H9 (cell line): ENCODE data around the gene MST1R. TPM values are rescaled to one million over a fixed set of nuclear protein-coding genes. Genes with fewer than 3 reads are reported as not detected.
A peak's percentile ranks its signal among the peaks of the same experiment; 100 is the strongest.

Experiments
- DNase-seq: peaks from one replicate; pipeline ENCODE4 v3.0.0-alpha.2; 2017
- H2AFZ ChIP-seq: one replicate; pipeline ENCODE4 v1.6.1; 2013; ENCODE audit warnings: mild to moderate bottlenecking, low read length, control low read depth, moderate library complexity
- H2AK5ac ChIP-seq: 2 replicates; pipeline ENCODE4 v1.6.1; 2013; ENCODE audit warnings: low read length, control low read depth, mixed read lengths; ENCODE audit not compliant: insufficient read length
- H2BK120ac ChIP-seq: one replicate; pipeline ENCODE4 v1.6.1; 2013; ENCODE audit warnings: low read depth, mild to moderate bottlenecking, low read length, control low read depth, inconsistent platforms; ENCODE audit not compliant: poor library complexity, severe bottlenecking
- H2BK12ac ChIP-seq: 2 replicates; pipeline ENCODE4 v1.6.1; 2013; ENCODE audit warnings: low read length, control low read depth, mixed read lengths, low read depth; ENCODE audit not compliant: insufficient read length
- H2BK15ac ChIP-seq: 2 replicates; pipeline ENCODE4 v1.6.1; 2013; ENCODE audit warnings: low read depth, low read length, control low read depth
- H2BK20ac ChIP-seq: one replicate; pipeline ENCODE4 v1.6.1; 2013; ENCODE audit warnings: low read depth, mild to moderate bottlenecking, low read length, control low read depth, inconsistent platforms; ENCODE audit not compliant: poor library complexity, severe bottlenecking
- H2BK5ac ChIP-seq: 2 replicates; pipeline ENCODE4 v1.6.1; 2013; ENCODE audit warnings: low read length, control low read depth, mixed read lengths; ENCODE audit not compliant: insufficient read length
- H3K14ac ChIP-seq: 2 replicates; pipeline ENCODE4 v1.6.1; 2013; ENCODE audit warnings: low read length, control low read depth; ENCODE audit not compliant: insufficient read depth
- H3K18ac ChIP-seq: 2 replicates; pipeline ENCODE4 v1.6.1; 2013; ENCODE audit warnings: low read depth, mild to moderate bottlenecking, mixed read lengths, low read length, control low read depth; ENCODE audit not compliant: insufficient read length
- H3K23ac ChIP-seq: 2 replicates; pipeline ENCODE4 v1.6.1; 2013; ENCODE audit warnings: low read length, control low read depth, mixed read lengths, low read depth; ENCODE audit not compliant: insufficient read length
- H3K23me2 ChIP-seq: 2 replicates; pipeline ENCODE4 v1.6.1; 2013; ENCODE audit warnings: low read depth, mild to moderate bottlenecking, mixed read lengths, low read length, control low read depth; ENCODE audit not compliant: insufficient read length, poor library complexity, severe bottlenecking
- H3K27ac ChIP-seq: 2 replicates; pipeline ENCODE4 v1.5.1; 2013; ENCODE audit warnings: low read length, control low read depth, mixed read lengths, low read depth; ENCODE audit not compliant: insufficient read length
- H3K27me3 ChIP-seq: 2 replicates; pipeline ENCODE4 v1.6.1; 2013; ENCODE audit warnings: low read length, control low read depth, inconsistent platforms; ENCODE audit not compliant: insufficient read depth
- H3K4ac ChIP-seq: 2 replicates; pipeline ENCODE4 v1.6.1; 2013; ENCODE audit warnings: low read depth, mild to moderate bottlenecking, control low read depth, inconsistent platforms, low read length, moderate library complexity
- H3K4me1 ChIP-seq: 2 replicates; pipeline ENCODE4 v1.6.1; 2013; ENCODE audit warnings: low read length, control low read depth, inconsistent platforms; ENCODE audit not compliant: insufficient read depth
- H3K4me2 ChIP-seq: 2 replicates; pipeline ENCODE4 v1.6.1; 2013; ENCODE audit warnings: low read length, control low read depth, mixed read lengths; ENCODE audit not compliant: insufficient read length, insufficient read depth
- H3K56ac ChIP-seq: 2 replicates; pipeline ENCODE4 v1.6.1; 2013; ENCODE audit warnings: low read depth, mild to moderate bottlenecking, mixed read lengths, low read length, control low read depth; ENCODE audit not compliant: insufficient read length
- H3K79me1 ChIP-seq: 2 replicates; pipeline ENCODE4 v1.6.1; 2013; ENCODE audit warnings: low read depth, mild to moderate bottlenecking, moderate library complexity, low read length, control low read depth, inconsistent platforms; ENCODE audit not compliant: insufficient read depth, poor library complexity, severe bottlenecking
- H3K79me2 ChIP-seq: 2 replicates; pipeline ENCODE4 v1.6.1; 2013; ENCODE audit warnings: low read length, control low read depth, inconsistent platforms; ENCODE audit not compliant: insufficient read depth
- H3K9ac ChIP-seq: 2 replicates; pipeline ENCODE4 v1.6.1; 2013; ENCODE audit warnings: low read length, control low read depth, mixed read lengths; ENCODE audit not compliant: insufficient read length; ENCODE audit errors: extremely low read depth
- H3K9me3 ChIP-seq: one replicate; pipeline ENCODE4 v1.6.1; 2013; ENCODE audit warnings: low read depth, low read length, inconsistent platforms; ENCODE audit not compliant: control insufficient read depth
- H3T11ph ChIP-seq: one replicate; pipeline ENCODE4 v1.6.1; 2013; ENCODE audit warnings: mild to moderate bottlenecking, low read length, control low read depth, inconsistent platforms
- H4K20me1 ChIP-seq: one replicate; pipeline ENCODE4 v1.6.1; 2013; ENCODE audit not compliant: control insufficient read depth, insufficient read length, insufficient read depth
- H4K5ac ChIP-seq: 2 replicates; pipeline ENCODE4 v1.6.1; 2013; ENCODE audit warnings: low read depth, mild to moderate bottlenecking, mixed read lengths, low read length, control low read depth; ENCODE audit not compliant: insufficient read length
- H4K8ac ChIP-seq: replicated peaks from 2 replicates; pipeline ENCODE4 v1.6.1; 2013; ENCODE audit warnings: low read length, control low read depth, mixed read lengths, low read depth; ENCODE audit not compliant: insufficient read length
- H4K91ac ChIP-seq: 2 replicates; pipeline ENCODE4 v1.6.1; 2013; ENCODE audit warnings: low read depth, mild to moderate bottlenecking, moderate library complexity, mixed read lengths, low read length, control low read depth; ENCODE audit not compliant: insufficient read length
- H3K27ac Mint-ChIP-seq, 3 experiments: 2 replicates in 2 of 3; 3 replicates in 1 of 3; pipeline ENCODE4 v1.8.0; 2020 to 2021; ENCODE audit warnings: mixed read lengths in 3 of 3, mild to moderate bottlenecking in 1 of 3, moderate library complexity in 1 of 3
- H3K27me3 Mint-ChIP-seq: 2 replicates; pipeline ENCODE4 v1.8.0; 2021; ENCODE audit warnings: low read depth, mild to moderate bottlenecking, moderate library complexity, mixed read lengths
- H3K36me3 Mint-ChIP-seq, 3 experiments: 2 replicates in 2 of 3; 3 replicates in 1 of 3; pipeline ENCODE4 v1.8.0; 2020 to 2021; ENCODE audit warnings: low read depth in 3 of 3, mixed read lengths in 3 of 3; ENCODE audit not compliant: insufficient read depth in 1 of 3
- H3K4me1 Mint-ChIP-seq, 2 experiments: 2 replicates each; pipeline ENCODE4 v1.8.0; 2020; ENCODE audit warnings: mixed read lengths in 2 of 2
- H3K4me3 Mint-ChIP-seq, 2 experiments: 2 replicates in 1 of 2; 3 replicates in 1 of 2; pipeline ENCODE4 v1.8.0; 2020 to 2021; ENCODE audit warnings: mild to moderate bottlenecking in 2 of 2, mixed read lengths in 2 of 2, moderate library complexity in 1 of 2
- H3K9me3 Mint-ChIP-seq, 2 experiments: 2 replicates in 1 of 2; 3 replicates in 1 of 2; pipeline ENCODE4 v1.8.0; 2020; ENCODE audit warnings: mild to moderate bottlenecking in 2 of 2, mixed read lengths in 2 of 2, moderate library complexity in 1 of 2
- CTCF ChIP-seq: fragments of 200-600 bp; sonication (generic); conservative IDR thresholded peaks from 3 replicates; pipeline ENCODE4 v1.8.0; 2021; ENCODE audit warnings: antibody characterized with exemption, mild to moderate bottlenecking
- WGBS: extraction: QIAGEN DNeasy Blood & Tissue Kit; methylation state at CpG from one replicate; pipeline ENCODE4 v1.1.7; 2013; ENCODE audit warnings: missing lambda C conversion rate, low lambda C conversion rate, mixed read lengths; ENCODE audit not compliant: insufficient read length; ENCODE audit errors: extremely low coverage; 5-methylcytosine and 5-hydroxymethylcytosine counted together
- long read RNA-seq: library from polyadenylated mRNA; unstranded; transcript quantifications from one replicate; pipeline ENCODE4 v2.0.0, GENCODE V29; 2020
- total RNA-seq: library from RNA; stranded (reverse); gene quantifications from 2 replicates; pipeline ENCODE4 v1.2.1, GENCODE V29; 2021

Gene MST1R
- 4.9 and 5.3 TPM in 2 replicates for total RNA-seq
- long read RNA-seq, full-length matches to known transcripts: 2 of 6 reads
- long read RNA-seq, partial matches to known transcripts: 1 of 6 reads
- long read RNA-seq, other reads (novel, unspliced or antisense): 3 of 6 reads

- Histone ChIP-seq H2BK20ac (no peak within 1 kb of the TSS), H4K91ac (no peak within 1 kb of the TSS), H4K5ac (no peak within 1 kb of the TSS), H3K79me1 (no peaks in the 10 kb centered on the region), H2BK15ac (no peak within 1 kb of the TSS), H4K8ac (no peak within 1 kb of the TSS), H3T11ph (no peak within 1 kb of the TSS), H3K4me1 (peaks cover 2% of the 10 kb centered on the region; the same call in 1 of the 2 replicates), H3K27ac (no peak within 1 kb of the TSS), H3K18ac (no peak within 1 kb of the TSS), H3K14ac (peak within 1 kb of the TSS; percentile 17; the same call in 1 of the 2 replicates), H3K4ac (no peak within 1 kb of the TSS), H3K79me2 (no peaks in the 10 kb centered on the region), H3K56ac (no peak within 1 kb of the TSS), H2BK120ac (no peak within 1 kb of the TSS), H2BK12ac (no peak within 1 kb of the TSS), H3K23ac (no peak within 1 kb of the TSS), H3K23me2 (no peaks in the 10 kb centered on the region), H3K9ac (no peak within 1 kb of the TSS), H2AK5ac (no peak within 1 kb of the TSS), H3K27me3 (no peaks in the 10 kb centered on the region), H2AFZ (no peak within 1 kb of the TSS), H2BK5ac (no peak within 1 kb of the TSS), H4K20me1 (no peaks in the 10 kb centered on the region), H3K9me3 (no peaks in the 10 kb centered on the region), H3K4me2 (peak within 1 kb of the TSS; percentile 1)
- Mint-ChIP-seq H3K9me3 (no peaks in the 10 kb centered on the region; a peak in 1 of 5 replicates), H3K4me3 (peak within 1 kb of the TSS; percentile 57 to 71), H3K4me1 (peaks cover 29 to 45% of the 10 kb centered on the region in 2 experiments), H3K27ac (peak within 1 kb of the TSS; percentile 91 to 97 (median 92); a peak in 6 of 7 replicates), H3K36me3 (no peaks in the 10 kb centered on the region; a peak in 2 of 7 replicates), H3K27me3 (no peaks in the 10 kb centered on the region; the same call in 1 of the 2 replicates)
- peak; percentile 12; the same call in 1 of the 3 replicates for TF ChIP-seq CTCF
- no CpG with 5 or more reads among the region's 65 CpGs for WGBS
- DNase-seq: peak; percentile 96
These were observed at the start of gene MST1R for GRCh38 chr3:49903451-49904424. Gene MST1R (minus strand): TSS chr3:49903873. CDS start chr3:49903609, 264 bp downstream.
